ENCODE measurements around the gene MEPE.

- TF ChIP-seq TAF1 (IDR thresholded peaks at IDR 0.05; ENCODE audit: low read depth), result no peak
- TF ChIP-seq, protein P1, sequence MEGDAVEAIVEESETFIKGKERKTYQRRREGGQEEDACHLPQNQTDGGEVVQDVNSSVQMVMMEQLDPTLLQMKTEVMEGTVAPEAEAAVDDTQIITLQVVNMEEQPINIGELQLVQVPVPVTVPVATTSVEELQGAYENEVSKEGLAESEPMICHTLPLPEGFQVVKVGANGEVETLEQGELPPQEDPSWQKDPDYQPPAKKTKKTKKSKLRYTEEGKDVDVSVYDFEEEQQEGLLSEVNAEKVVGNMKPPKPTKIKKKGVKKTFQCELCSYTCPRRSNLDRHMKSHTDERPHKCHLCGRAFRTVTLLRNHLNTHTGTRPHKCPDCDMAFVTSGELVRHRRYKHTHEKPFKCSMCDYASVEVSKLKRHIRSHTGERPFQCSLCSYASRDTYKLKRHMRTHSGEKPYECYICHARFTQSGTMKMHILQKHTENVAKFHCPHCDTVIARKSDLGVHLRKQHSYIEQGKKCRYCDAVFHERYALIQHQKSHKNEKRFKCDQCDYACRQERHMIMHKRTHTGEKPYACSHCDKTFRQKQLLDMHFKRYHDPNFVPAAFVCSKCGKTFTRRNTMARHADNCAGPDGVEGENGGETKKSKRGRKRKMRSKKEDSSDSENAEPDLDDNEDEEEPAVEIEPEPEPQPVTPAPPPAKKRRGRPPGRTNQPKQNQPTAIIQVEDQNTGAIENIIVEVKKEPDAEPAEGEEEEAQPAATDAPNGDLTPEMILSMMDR (IDR thresholded peaks at IDR 0.05; ENCODE audit: poor library complexity, severe bottlenecking), result no peak
Observed at GRCh38 chr4:87849612-87850011, 16.8 kb downstream of the MEPE start.
